Measurements from ENCODE around the gene CXCR5.

Gene CXCR5

GRCh38 chr11:118922745-118923627, 39.3 kb downstream of the CXCR5 start:
- peak overlapping the region; percentile 82 for H3K4me3 ChIP-seq
- H3K27ac ChIP-seq = peak overlapping the region; percentile 96 to 100
- DNase-seq (ENCODE audit: low spot score) = no peak
- TF ChIP-seq CTCF (IDR thresholded peaks at IDR 0.05) = no peak

GRCh38 chr11:118923721-118924587, 40.3 kb downstream of the CXCR5 start:
- DNase-seq (ENCODE audit: low spot score) = no peak
- no peak for TF ChIP-seq CTCF (IDR thresholded peaks at IDR 0.05)
- H3K27ac ChIP-seq = peak overlapping the region; percentile 96 to 100

GRCh38 chr11:118924591-118925585, 41.2 kb downstream of the CXCR5 start:
- no peak for DNase-seq (ENCODE audit: low spot score)
- H3K4me3 ChIP-seq = peak overlapping the region; percentile 82

More at GRCh38 chr11:118923721-118924587, 40.3 kb downstream of the CXCR5 start:
- peak overlapping the region; percentile 82 for H3K4me3 ChIP-seq

GRCh38 chr11:118927554-118928100, 43.9 kb downstream of the CXCR5 start:
- Histone ChIP-seq H3K4me3 (peak overlapping the region; percentile 83), H3K27ac (peak overlapping the region; percentile 96 to 100)
- TF ChIP-seq CTCF (IDR thresholded peaks at IDR 0.05) = no peak
- no peak for DNase-seq (ENCODE audit: low spot score)

More at GRCh38 chr11:118924591-118925585, 41.2 kb downstream of the CXCR5 start:
- TF ChIP-seq CTCF (IDR thresholded peaks at IDR 0.05) = no peak
- peak overlapping the region; percentile 96 to 100 for H3K27ac ChIP-seq

- Histone ChIP-seq H3K4me3 (peak overlapping the region; percentile 83), H3K27ac (peak overlapping the region; percentile 96 to 100)
- DNase-seq (ENCODE audit: low spot score) = peak; percentile 97
- peak; percentile 89 for TF ChIP-seq CTCF (IDR thresholded peaks at IDR 0.05)
Observed at GRCh38 chr11:118928101-118928869, 44.6 kb downstream of the CXCR5 start.
